ENCODE results near the gene NDRG3. TPM values are rescaled to one million over a fixed set of nuclear protein-coding genes. Genes with fewer than 3 reads are reported as not detected.

The NDRG3 gene
- total and polyA plus RNA-seq, 2 of the 8 experiments (the other 6 are each of a cell fraction or from before 2014, with no cell fraction given), result 25.7 to 32.3 TPM

GRCh38 chr20:36700438-36700837 is 45.5 kb downstream of the NDRG3 start:
- CTCF ChIA-PET (ENCODE audit: partially characterized antibody), result interaction anchor here (0.6 to 4.0 kb wide), 5 partner anchors 17 to 1281 kb away, joined by 3 to 13 read pairs (median 4); no protein-coding TSS in a partner anchor
- Histone ChIP-seq H3K4me3 (ENCODE audit: extremely low read depth in 1 of 4, insufficient read depth in 2 of 4, low read depth in 3 of 4, low read length in 4 of 4) (no peak overlapping the region), H4K8ac (ENCODE audit: extremely low read depth, insufficient read depth, low read length) (no peak overlapping the region), H3K18ac (ENCODE audit: extremely low read depth, low read length) (no peak overlapping the region), H3K23ac (ENCODE audit: insufficient read length) (no peak overlapping the region), H2BK20ac (ENCODE audit: low read length) (no peak overlapping the region), H3K56ac (replicated peaks; ENCODE audit: insufficient read length, low read depth, low read length) (no peak overlapping the region), H3K27ac (ENCODE audit: low read depth, low read length) (no peak overlapping the region), H2BK15ac (ENCODE audit: low read length) (no peak overlapping the region), H2BK5ac (ENCODE audit: low read depth, low read length) (no peak overlapping the region), H3K14ac (ENCODE audit: insufficient read length) (no peak overlapping the region), H3K9me3 (ENCODE audit: insufficient read depth in 2 of 2, low read depth in 1 of 2, low read length in 1 of 2) (no peaks in the 10 kb centered on the region), H3K4me1 (replicated peaks in 1 of 4; ENCODE audit: control insufficient read depth in 3 of 4, insufficient read depth in 4 of 4, low read length in 3 of 4) (peaks cover 0 to 12% (median 2%) of the 10 kb centered on the region in 4 experiments; a peak in 2 of 7 replicates), H3K79me2 (ENCODE audit: control insufficient read depth in 1 of 2, insufficient read depth in 2 of 2, low read length in 2 of 2) (no peaks in the 10 kb centered on the region), H3K27me3 (replicated peaks in 1 of 4; ENCODE audit: control insufficient read depth in 3 of 4, extremely low read depth in 1 of 4, insufficient read depth in 3 of 4, low read length in 3 of 4) (no peaks in the 10 kb centered on the region), H3K4me2 (ENCODE audit: insufficient read depth in 1 of 2, low read depth in 2 of 2, low read length in 2 of 2) (no peak overlapping the region), H4K5ac (ENCODE audit: insufficient read length, low read depth, low read length) (no peak overlapping the region), H2AK5ac (ENCODE audit: low read depth, low read length) (no peak overlapping the region), H3K9ac (replicated peaks in 1 of 4; ENCODE audit: extremely low read depth in 1 of 4, low read depth in 3 of 4, low read length in 3 of 4) (no peak overlapping the region), H2BK12ac (ENCODE audit: low read depth, low read length) (no peak overlapping the region), H4K91ac (replicated peaks; ENCODE audit: insufficient read length, low read length) (no peak overlapping the region), H3K36me3 (ENCODE audit: control insufficient read depth in 2 of 4, insufficient read depth in 4 of 4, low read length in 3 of 4) (no peaks in the 10 kb centered on the region), H3K79me1 (ENCODE audit: low read depth, low read length) (no peaks in the 10 kb centered on the region), H3K4ac (replicated peaks; ENCODE audit: insufficient read length, low read depth, low read length) (no peak overlapping the region), H4K20me1 (replicated peaks in 1 of 2; ENCODE audit: control insufficient read depth in 1 of 2, insufficient read depth in 2 of 2, low read length in 2 of 2) (no peaks in the 10 kb centered on the region), H3K23me2 (ENCODE audit: low read depth, low read length) (no peaks in the 10 kb centered on the region; the same call in 1 of the 2 replicates), H2BK120ac (replicated peaks; ENCODE audit: low read depth, low read length) (no peak overlapping the region), H2AFZ (ENCODE audit: low read length) (no peak overlapping the region)
- 51% methylated on average over 3 of the region's 3 CpGs; no CpG with 5 or more reads in 1 of the 2 experiments for WGBS, 2 experiments (ENCODE audit: extremely low coverage in 1 of 2, insufficient coverage in 1 of 2, insufficient read length in 1 of 2, insufficient replicate concordance in 2 of 2, low coverage in 1 of 2, low lambda C conversion rate in 2 of 2, missing lambda C conversion rate in 1 of 2)
- no peak for FAIRE-seq
- no peak for DNase-seq (ENCODE audit: low read depth in 1 of 2, low spot score in 2 of 2)
- POLR2A ChIA-PET (ENCODE audit: partially characterized antibody), result interaction anchor here (0.9 to 2.7 kb wide), 2 partner anchors 10 to 23 kb away, joined by 3 to 13 read pairs; no protein-coding TSS in a partner anchor
- TF ChIP-seq NRF1 (IDR thresholded peaks at IDR 0.05; ENCODE audit: low read depth, low read length), result no peak
- no peak for TF ChIP-seq TBP (IDR thresholded peaks at IDR 0.05; ENCODE audit: low read depth, low read length)
- TF ChIP-seq KDM5A (IDR thresholded peaks at IDR 0.05; ENCODE audit: low read length), result no peak
- TF ChIP-seq TAF7 (optimal IDR thresholded peaks at IDR 0.05; ENCODE audit: borderline replicate concordance, low read depth, low read length), result no peak
- no peak for TF ChIP-seq PHF8 (conservative IDR thresholded peaks at IDR 0.05; ENCODE audit: low read depth, low read length)
- TF ChIP-seq CBX5 (IDR thresholded peaks at IDR 0.05; ENCODE audit: low read depth, low read length), result no peak
- no peak for TF ChIP-seq RFX5 (IDR thresholded peaks at IDR 0.05; ENCODE audit: borderline replicate concordance, low read depth, low read length)
- no peak for TF ChIP-seq ZNF274 (IDR thresholded peaks at IDR 0.05; ENCODE audit: borderline replicate concordance, extremely low read depth, low read length)
- TF ChIP-seq FOSL1 (IDR thresholded peaks at IDR 0.05; ENCODE audit: insufficient read depth, low read depth, low read length), result no peak
- no peak for TF ChIP-seq BRCA1 (IDR thresholded peaks at IDR 0.05; ENCODE audit: low read depth, low read length)
- TF ChIP-seq TEAD4 (IDR thresholded peaks at IDR 0.05; ENCODE audit: low read depth, low read length), result no peak
- no peak for TF ChIP-seq EZH2 (IDR thresholded peaks at IDR 0.05; ENCODE audit: low read depth, low read length, severe bottlenecking)
- TF ChIP-seq POLR2A (IDR thresholded peaks at IDR 0.05; ENCODE audit: control extremely low read depth in 1 of 2, low read depth in 2 of 2, low read length in 2 of 2), result no peak
- no peak for TF ChIP-seq SIN3A (conservative IDR thresholded peaks at IDR 0.05 in 1 of 2, IDR thresholded peaks at IDR 0.05 in 1 of 2; ENCODE audit: low read depth in 1 of 2, low read length in 2 of 2)
- TF ChIP-seq GABPA (IDR thresholded peaks at IDR 0.05; ENCODE audit: borderline replicate concordance, insufficient read depth, low read length), result no peak

All from H1 (cell line).